Breast epithelium (tissue), 3 donors: ENCODE data around the gene EFCAB5.

ENCODE experiments used
- POLR2A ChIP-seq: fragments of 450-650 bp; IDR thresholded peaks from one replicate; pipeline ENCODE4 v1.6.1; 2016; ENCODE audit warnings: antibody characterized with exemption, mild to moderate bottlenecking, moderate library complexity
- POLR2AphosphoS5 ChIP-seq, 3 donors: sonication (generic); formaldehyde crosslinking; IDR thresholded peaks; one replicate each; pipeline ENCODE4 v1.6.1; 2017; ENCODE audit warnings: antibody characterized with exemption in 3 of 3
- TF ChIP-seq, protein P1 (sequence below), 3 donors: fragments of 450-650 bp; IDR thresholded peaks; one replicate each; pipeline ENCODE4 v1.5.1; 2016 to 2017; ENCODE audit warnings: antibody characterized with exemption in 3 of 3, mild to moderate bottlenecking in 3 of 3, moderate library complexity in 3 of 3

DNA sequence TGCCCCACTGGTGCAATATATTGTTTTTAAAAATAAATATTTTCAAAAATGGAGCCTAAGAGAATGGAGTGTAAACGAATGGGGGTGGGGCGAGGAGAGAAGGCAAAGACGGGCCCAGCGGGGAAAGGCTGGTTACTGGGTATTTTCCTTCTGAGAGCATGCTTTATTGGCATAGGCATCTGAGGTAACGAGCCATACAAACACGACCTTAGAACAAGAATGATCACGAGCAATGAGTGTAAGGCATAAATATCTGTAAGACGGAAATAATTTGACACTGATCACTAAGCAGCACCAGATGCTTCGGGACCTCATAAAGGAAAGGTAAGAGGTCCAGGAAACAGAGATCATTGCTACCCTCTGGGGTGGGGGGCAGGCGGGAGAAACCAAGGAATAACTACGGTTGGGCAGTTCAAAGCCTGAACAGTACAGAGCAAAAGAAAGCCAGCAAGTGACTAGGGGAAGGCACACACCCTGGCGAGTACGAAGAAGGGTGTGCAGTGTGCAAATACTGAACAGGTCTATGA is 12.4 kb upstream of the EFCAB5 start:
- TF ChIP-seq POLR2A, result no peak
- TF ChIP-seq, protein P1, sequence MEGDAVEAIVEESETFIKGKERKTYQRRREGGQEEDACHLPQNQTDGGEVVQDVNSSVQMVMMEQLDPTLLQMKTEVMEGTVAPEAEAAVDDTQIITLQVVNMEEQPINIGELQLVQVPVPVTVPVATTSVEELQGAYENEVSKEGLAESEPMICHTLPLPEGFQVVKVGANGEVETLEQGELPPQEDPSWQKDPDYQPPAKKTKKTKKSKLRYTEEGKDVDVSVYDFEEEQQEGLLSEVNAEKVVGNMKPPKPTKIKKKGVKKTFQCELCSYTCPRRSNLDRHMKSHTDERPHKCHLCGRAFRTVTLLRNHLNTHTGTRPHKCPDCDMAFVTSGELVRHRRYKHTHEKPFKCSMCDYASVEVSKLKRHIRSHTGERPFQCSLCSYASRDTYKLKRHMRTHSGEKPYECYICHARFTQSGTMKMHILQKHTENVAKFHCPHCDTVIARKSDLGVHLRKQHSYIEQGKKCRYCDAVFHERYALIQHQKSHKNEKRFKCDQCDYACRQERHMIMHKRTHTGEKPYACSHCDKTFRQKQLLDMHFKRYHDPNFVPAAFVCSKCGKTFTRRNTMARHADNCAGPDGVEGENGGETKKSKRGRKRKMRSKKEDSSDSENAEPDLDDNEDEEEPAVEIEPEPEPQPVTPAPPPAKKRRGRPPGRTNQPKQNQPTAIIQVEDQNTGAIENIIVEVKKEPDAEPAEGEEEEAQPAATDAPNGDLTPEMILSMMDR (IDR thresholded peaks at IDR 0.05), result no peak
- no peak for TF ChIP-seq POLR2AphosphoS5 (IDR thresholded peaks at IDR 0.05)
